Measurements from ENCODE around the gene STRIP1.

The STRIP1 gene

GRCh38 chr1:110098222-110099026, 64.0 kb downstream of the STRIP1 start:
- DNase-seq, result no peak

- DNase-seq, result no peak
Observed at GRCh38 chr1:110100335-110100734, 65.9 kb downstream of the STRIP1 start.

DNA sequence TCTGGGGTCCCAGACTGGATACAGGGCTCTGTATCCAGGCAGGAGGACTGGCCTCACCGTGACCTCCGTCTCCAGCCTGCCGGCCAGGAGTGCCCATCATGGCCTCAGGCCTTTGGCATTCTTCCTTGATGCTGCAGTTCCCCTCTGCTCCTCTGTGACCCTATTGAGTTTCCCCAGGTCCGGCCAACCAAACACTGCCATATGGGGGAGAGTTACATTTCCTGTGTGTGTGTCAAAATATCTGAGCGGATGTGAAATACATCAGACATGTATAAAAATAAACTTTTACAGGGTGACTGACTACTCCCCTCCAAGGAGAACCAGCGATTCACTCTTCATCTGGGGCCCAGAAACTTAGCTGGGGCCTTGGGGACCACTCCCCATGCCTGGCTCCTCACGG, 67.7 kb downstream of the STRIP1 start:
- DNase-seq, result no peak

Measured in activated CD8-positive, alpha-beta memory T cell treated with anti-CD3 and anti-CD28 coated beads, Interleukin-2, amount 50 U/mL, for 48 hours (primary cell).